ENCODE results near the gene DUS1L.

DNA sequence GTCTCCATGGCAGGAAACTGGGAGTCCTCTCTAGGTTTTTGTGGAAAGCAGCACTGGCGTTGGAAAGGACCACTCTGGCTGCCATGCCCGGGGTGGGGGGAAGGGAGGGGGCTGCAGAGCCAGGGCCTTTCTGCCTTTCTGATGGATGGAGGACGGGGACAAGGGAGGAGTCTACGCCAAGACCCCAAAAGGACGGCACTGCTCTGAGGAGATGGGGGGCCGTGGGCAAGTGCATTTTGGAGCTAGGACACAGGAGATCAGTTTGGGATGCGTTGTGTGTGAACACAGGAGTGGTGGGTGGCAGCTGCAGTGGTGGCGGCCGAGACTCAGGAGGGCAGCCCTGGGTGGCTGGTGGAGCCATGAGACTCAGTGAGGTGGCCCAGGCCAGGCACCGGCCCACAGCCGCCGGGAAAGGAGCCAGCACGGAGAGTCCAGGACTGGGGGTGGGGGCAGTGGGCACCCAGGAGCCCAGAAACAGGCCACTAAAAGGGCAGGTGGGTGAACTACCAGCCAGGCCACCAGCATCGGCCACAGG lies 45.0 kb downstream of the DUS1L start:
- TF ChIP-seq, protein P1, sequence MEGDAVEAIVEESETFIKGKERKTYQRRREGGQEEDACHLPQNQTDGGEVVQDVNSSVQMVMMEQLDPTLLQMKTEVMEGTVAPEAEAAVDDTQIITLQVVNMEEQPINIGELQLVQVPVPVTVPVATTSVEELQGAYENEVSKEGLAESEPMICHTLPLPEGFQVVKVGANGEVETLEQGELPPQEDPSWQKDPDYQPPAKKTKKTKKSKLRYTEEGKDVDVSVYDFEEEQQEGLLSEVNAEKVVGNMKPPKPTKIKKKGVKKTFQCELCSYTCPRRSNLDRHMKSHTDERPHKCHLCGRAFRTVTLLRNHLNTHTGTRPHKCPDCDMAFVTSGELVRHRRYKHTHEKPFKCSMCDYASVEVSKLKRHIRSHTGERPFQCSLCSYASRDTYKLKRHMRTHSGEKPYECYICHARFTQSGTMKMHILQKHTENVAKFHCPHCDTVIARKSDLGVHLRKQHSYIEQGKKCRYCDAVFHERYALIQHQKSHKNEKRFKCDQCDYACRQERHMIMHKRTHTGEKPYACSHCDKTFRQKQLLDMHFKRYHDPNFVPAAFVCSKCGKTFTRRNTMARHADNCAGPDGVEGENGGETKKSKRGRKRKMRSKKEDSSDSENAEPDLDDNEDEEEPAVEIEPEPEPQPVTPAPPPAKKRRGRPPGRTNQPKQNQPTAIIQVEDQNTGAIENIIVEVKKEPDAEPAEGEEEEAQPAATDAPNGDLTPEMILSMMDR (IDR thresholded peaks at IDR 0.05) = no peak
- no peak for TF ChIP-seq POLR2A (IDR thresholded peaks at IDR 0.05)
